Measurements from ENCODE around the gene MMD.

- TF ChIP-seq EZH2 (IDR thresholded peaks at IDR 0.05) (no peak), FOXP2 (optimal IDR thresholded peaks at IDR 0.05; ENCODE audit: control extremely low read depth, extremely low read length, insufficient read depth) (no peak), POLR2AphosphoS5 (IDR thresholded peaks at IDR 0.05; ENCODE audit: borderline replicate concordance, low read depth, low read length) (no peak)
Observed at GRCh38 chr17:55344514-55344997, 77.1 kb downstream of the MMD start.

Data from SK-N-MC (cell line).